Measurements from ENCODE around the gene AFF3. TPM values are rescaled to one million over a fixed set of nuclear protein-coding genes. Genes with fewer than 3 reads are reported as not detected.

AFF3 gene
- total and polyA plus RNA-seq, 2 of the 4 experiments (the other 2 are of a cell fraction): 12.9 to 14.3 TPM

- Histone ChIP-seq H3K9me3 (ENCODE audit: control insufficient read depth, insufficient read depth, low read length) (no peaks in the 10 kb centered on the region), H2BK120ac (ENCODE audit: low read depth, low read length) (no peak overlapping the region), H2AK9ac (replicated peaks; ENCODE audit: low read depth, low read length, poor library complexity) (no peak overlapping the region), H3K9ac (ENCODE audit: low read depth, low read length) (no peak overlapping the region), H4K5ac (ENCODE audit: low read depth, low read length) (no peak overlapping the region), H2BK15ac (ENCODE audit: low read depth, low read length) (no peak overlapping the region), H3K27ac (ENCODE audit: insufficient read depth, low read length) (no peak overlapping the region), H2AFZ (replicated peaks; ENCODE audit: low read length, poor library complexity) (no peak overlapping the region), H3K14ac (replicated peaks; ENCODE audit: low read depth, low read length) (no peak overlapping the region), H2AK5ac (ENCODE audit: low read depth, low read length) (no peak overlapping the region), H3K4me1 (ENCODE audit: control insufficient read depth, insufficient read depth, low read length) (no peaks in the 10 kb centered on the region), H4K8ac (ENCODE audit: low read depth in 2 of 2, low read length in 2 of 2) (no peak overlapping the region), H3K4ac (ENCODE audit: low read depth, low read length) (no peak overlapping the region; the same call in 1 of the 2 replicates), H4K20me1 (ENCODE audit: insufficient read depth, low read length) (no peaks in the 10 kb centered on the region), H2BK20ac (ENCODE audit: low read depth, low read length) (no peak overlapping the region), H3K18ac (ENCODE audit: low read depth, low read length) (no peak overlapping the region), H3K79me1 (ENCODE audit: low read depth in 1 of 2, low read length in 2 of 2) (no peaks in the 10 kb centered on the region), H3K4me3 (ENCODE audit: insufficient read depth, low read depth, low read length) (no peak overlapping the region), H3K9me1 (ENCODE audit: insufficient read depth, low read length) (no peaks in the 10 kb centered on the region; the same call in 1 of the 2 replicates), H2BK5ac (ENCODE audit: low read depth, low read length, poor library complexity, severe bottlenecking) (no peak overlapping the region), H3K36me3 (ENCODE audit: control insufficient read depth, insufficient read depth, low read length) (peaks cover 16% of the 10 kb centered on the region; the same call in 1 of the 2 replicates), H4K91ac (ENCODE audit: insufficient read depth, low read depth, low read length) (no peak overlapping the region), H3K23ac (ENCODE audit: low read depth, low read length) (no peak overlapping the region), H3K27me3 (ENCODE audit: control insufficient read depth, insufficient read depth, low read length) (no peaks in the 10 kb centered on the region), H3K56ac (ENCODE audit: extremely low read depth, insufficient read depth, low read length) (no peak overlapping the region), H3K4me2 (ENCODE audit: low read depth, low read length) (no peak overlapping the region)
- intact Hi-C loops (cut with micrococcal nuclease) (no loop called here), in situ Hi-C loops (cut with MboI; ENCODE audit: low sequenced_read_pairs) (loop anchor here (5.0 kb wide), 1 partner anchor 690 kb away; no protein-coding TSS in a partner anchor), dilution Hi-C loops (cut with HindIII; ENCODE audit: low sequenced_read_pairs, unreplicated experiment) (no loop called here)
- ATAC-seq (ENCODE audit: low read depth) (no peak), DNase-seq (no peak)
- no TSS peak for BruUV-seq (replicated peaks)
- ChIA-PET POLR2A (ENCODE audit: unreplicated experiment) (no interaction called here), CTCF (no interaction called here)
- TF ChIP-seq BHLHE40 (IDR thresholded peaks at IDR 0.05; ENCODE audit: low read depth, low read length): no peak
- no peak for TF ChIP-seq RFX5 (IDR thresholded peaks at IDR 0.05; ENCODE audit: low read depth, low read length)
- TF ChIP-seq CTCF (conservative IDR thresholded peaks at IDR 0.05; ENCODE audit: low read depth, low read length): no peak
- no peak for TF ChIP-seq MAFK (IDR thresholded peaks at IDR 0.05; ENCODE audit: low read depth, low read length)
- TF ChIP-seq SMC3 (IDR thresholded peaks at IDR 0.05; ENCODE audit: low read depth, low read length): no peak
- no peak for TF ChIP-seq MXI1 (IDR thresholded peaks at IDR 0.05; ENCODE audit: borderline replicate concordance, low read depth, low read length)
- WGBS, 2 experiments (ENCODE audit: extremely low coverage in 2 of 2, insufficient read length in 1 of 2): no CpG with 5 or more reads among the region's 3 CpGs
Measured at GRCh38 chr2:99561804-99562203, 580.6 kb downstream of the AFF3 start.

All from IMR-90 (cell line).